Prostate gland (tissue), 2 donors: ENCODE data around the gene CSF1R.

Source experiments
- CTCF ChIP-seq, 4 experiments: fragments of 200-600 bp in 2 of 4; fragments of 450-650 bp in 2 of 4; sonication (generic) in 2 of 4; IDR thresholded peaks; 1 replicate in 3 of 4; 2 replicates in 1 of 4; pipeline ENCODE4 v1.5.1; 2016 to 2019; ENCODE audit warnings: antibody characterized with exemption in 4 of 4, mild to moderate bottlenecking in 2 of 4, moderate library complexity in 2 of 4
- POLR2A ChIP-seq: fragments of 450-650 bp; IDR thresholded peaks from one replicate; pipeline ENCODE4 v1.6.1; 2016; ENCODE audit warnings: antibody characterized with exemption, mild to moderate bottlenecking
- POLR2AphosphoS5 ChIP-seq: sonication (generic); formaldehyde crosslinking; IDR thresholded peaks from one replicate; pipeline ENCODE4 v1.6.1; 2017; ENCODE audit warnings: antibody characterized with exemption

- no peak for TF ChIP-seq CTCF (IDR thresholded peaks at IDR 0.05)
- no peak for TF ChIP-seq POLR2AphosphoS5
- TF ChIP-seq POLR2A, result no peak
Observed at GRCh38 chr5:150035139-150035895, 51.0 kb downstream of the CSF1R start.
